ENCODE data around the gene PNPLA5. TPM values are rescaled to one million over a fixed set of nuclear protein-coding genes. Genes with fewer than 3 reads are reported as not detected.
"Not testable (repeated sequence)": the region's sequence is repeated elsewhere in the genome, so short reads cannot be mapped to it uniquely, and the experiment has no call there.

The PNPLA5 gene
- total RNA-seq, 2 experiments from 2014 or later = not detected

- no peaks in the 10 kb centered on the region for H3K9me3 Mint-ChIP-seq
- H3K4me1 Mint-ChIP-seq (ENCODE audit: low read depth) = no peaks in the 10 kb centered on the region
- ChIA-PET CTCF (no interaction called here), POLR2A (no interaction called here)
- no peaks in the 10 kb centered on the region for H3K36me3 ChIP-seq (ENCODE audit: insufficient read depth, low read length)
- H3K4me1 ChIP-seq (ENCODE audit: insufficient read depth, low read length) = no peaks in the 10 kb centered on the region
- intact Hi-C loops (cut with DNase I, micrococcal nuclease) = no loop called here
- no peaks in the 10 kb centered on the region for H3K36me3 Mint-ChIP-seq (ENCODE audit: low read depth)
- peaks cover 6 to 7% of the 10 kb centered on the region in 2 experiments for H3K27me3 ChIP-seq (ENCODE audit: control insufficient read depth in 1 of 2, insufficient read depth in 2 of 2, low read length in 2 of 2)
- H3K4me3 Mint-ChIP-seq = no peak overlapping the region
- H3K4me3 ChIP-seq (ENCODE audit: low read length) = no peak overlapping the region
- no peak overlapping the region for H3K27ac ChIP-seq (ENCODE audit: low read depth in 1 of 2, low read length in 2 of 2)
- H3K9me3 ChIP-seq (ENCODE audit: control insufficient read depth in 1 of 2, insufficient read depth in 1 of 2, low read length in 2 of 2) = no peaks in the 10 kb centered on the region
- DNase-seq (no peak), ATAC-seq (ENCODE audit: poor library complexity) (no peak)
- H3K27ac Mint-ChIP-seq = no peak overlapping the region
- H3K27me3 Mint-ChIP-seq = peaks cover 40% of the 10 kb centered on the region
- TF ChIP-seq CTCF (IDR thresholded peaks at IDR 0.05) = no peak
These were observed 18.4 kb upstream of the PNPLA5 start for GRCh38 chr22:43910178-43910695.

GRCh38 chr22:43909708-43910107, 17.9 kb upstream of the PNPLA5 start:
- no peaks in the 10 kb centered on the region for H3K4me1 ChIP-seq (ENCODE audit: insufficient read depth, low read length)
- peaks cover 40% of the 10 kb centered on the region for H3K27me3 Mint-ChIP-seq
- no peaks in the 10 kb centered on the region for H3K4me1 Mint-ChIP-seq (ENCODE audit: low read depth)
- H3K27me3 ChIP-seq (ENCODE audit: control insufficient read depth in 1 of 2, insufficient read depth in 2 of 2, low read length in 2 of 2) = peaks cover 6 to 8% of the 10 kb centered on the region in 2 experiments
- ATAC-seq (ENCODE audit: poor library complexity) (no peak), DNase-seq (no peak)
- intact Hi-C loops (cut with DNase I, micrococcal nuclease) = no loop called here
- no peaks in the 10 kb centered on the region for H3K36me3 ChIP-seq (ENCODE audit: insufficient read depth, low read length)
- no peak overlapping the region for H3K4me3 Mint-ChIP-seq
- no peaks in the 10 kb centered on the region for H3K9me3 ChIP-seq (ENCODE audit: control insufficient read depth in 1 of 2, insufficient read depth in 1 of 2, low read length in 2 of 2)
- TF ChIP-seq CTCF (IDR thresholded peaks at IDR 0.05) = no peak
- CTCF ChIA-PET = no interaction called here
- H3K27ac ChIP-seq (ENCODE audit: low read depth in 1 of 2, low read length in 2 of 2) = no peak overlapping the region
- no peak overlapping the region for H3K4me3 ChIP-seq (ENCODE audit: low read length)
- H3K9me3 Mint-ChIP-seq = no peaks in the 10 kb centered on the region
- no peaks in the 10 kb centered on the region for H3K36me3 Mint-ChIP-seq (ENCODE audit: low read depth)
- H3K27ac Mint-ChIP-seq = no peak overlapping the region
- POLR2A ChIA-PET = no interaction called here

- H3K9me3 Mint-ChIP-seq = no peaks in the 10 kb centered on the region
- peaks cover 23% of the 10 kb centered on the region for H3K27me3 Mint-ChIP-seq
- no peaks in the 10 kb centered on the region for H3K4me1 Mint-ChIP-seq (ENCODE audit: low read depth)
- no peak overlapping the region for H3K27ac Mint-ChIP-seq
- intact Hi-C loops (cut with DNase I, micrococcal nuclease) = no loop called here
- Histone ChIP-seq H3K9me3 (ENCODE audit: control insufficient read depth in 1 of 2, insufficient read depth in 1 of 2, low read length in 2 of 2) (no peaks in the 10 kb centered on the region), H3K36me3 (ENCODE audit: insufficient read depth, low read length) (no peaks in the 10 kb centered on the region), H3K27ac (ENCODE audit: low read depth in 1 of 2, low read length in 2 of 2) (no peak overlapping the region), H3K4me3 (ENCODE audit: low read length) (no peak overlapping the region), H3K27me3 (ENCODE audit: control insufficient read depth in 1 of 2, insufficient read depth in 2 of 2, low read length in 2 of 2) (peaks cover 0 to 10% of the 10 kb centered on the region in 2 experiments), H3K4me1 (ENCODE audit: insufficient read depth, low read length) (no peaks in the 10 kb centered on the region)
- ATAC-seq (ENCODE audit: poor library complexity) (no peak), DNase-seq (no peak)
- TF ChIP-seq CTCF (IDR thresholded peaks at IDR 0.05) = no peak
- H3K4me3 Mint-ChIP-seq = no peak overlapping the region
- POLR2A ChIA-PET = no interaction called here
- no peaks in the 10 kb centered on the region for H3K36me3 Mint-ChIP-seq (ENCODE audit: low read depth)
- CTCF ChIA-PET = no interaction called here
These were observed 13.9 kb upstream of the PNPLA5 start for GRCh38 chr22:43905681-43906080.

- H3K36me3 Mint-ChIP-seq (ENCODE audit: low read depth); H3K27ac Mint-ChIP-seq; H3K9me3 Mint-ChIP-seq; ATAC-seq (ENCODE audit: poor library complexity); POLR2A ChIA-PET; H3K4me1 Mint-ChIP-seq (ENCODE audit: low read depth); H3K9me3 ChIP-seq (ENCODE audit: control insufficient read depth in 1 of 2, insufficient read depth in 1 of 2, low read length in 2 of 2); H3K36me3 ChIP-seq (ENCODE audit: insufficient read depth, low read length); CTCF ChIA-PET; H3K27me3 ChIP-seq (ENCODE audit: control insufficient read depth in 1 of 2, insufficient read depth in 2 of 2, low read length in 2 of 2); H3K4me3 ChIP-seq (ENCODE audit: low read length); H3K4me3 Mint-ChIP-seq; intact Hi-C loops (cut with DNase I, micrococcal nuclease); H3K4me1 ChIP-seq (ENCODE audit: insufficient read depth, low read length); H3K27ac ChIP-seq (ENCODE audit: low read depth in 1 of 2, low read length in 2 of 2): not testable (repeated sequence)
- H3K27me3 Mint-ChIP-seq = peaks cover 17% of the 10 kb centered on the region
- DNase-seq = peak in 3 of 14 experiments; percentile 8 to 39 (median 18)
These were observed 12.6 kb upstream of the PNPLA5 start for GRCh38 chr22:43904412-43904811.

- H3K27ac Mint-ChIP-seq; H3K9me3 ChIP-seq (ENCODE audit: control insufficient read depth in 1 of 2, insufficient read depth in 1 of 2, low read length in 2 of 2); ATAC-seq (ENCODE audit: poor library complexity); H3K4me3 ChIP-seq (ENCODE audit: low read length); CTCF ChIA-PET; H3K36me3 ChIP-seq (ENCODE audit: insufficient read depth, low read length); H3K4me1 Mint-ChIP-seq (ENCODE audit: low read depth); POLR2A ChIA-PET; H3K27ac ChIP-seq (ENCODE audit: low read depth in 1 of 2, low read length in 2 of 2); H3K9me3 Mint-ChIP-seq; H3K4me1 ChIP-seq (ENCODE audit: insufficient read depth, low read length); DNase-seq; H3K4me3 Mint-ChIP-seq; H3K36me3 Mint-ChIP-seq (ENCODE audit: low read depth); intact Hi-C loops (cut with DNase I, micrococcal nuclease); H3K27me3 ChIP-seq (ENCODE audit: control insufficient read depth in 1 of 2, insufficient read depth in 2 of 2, low read length in 2 of 2): not testable (repeated sequence)
- peaks cover 17% of the 10 kb centered on the region for H3K27me3 Mint-ChIP-seq
These were observed 11.2 kb upstream of the PNPLA5 start for GRCh38 chr22:43903033-43903432.
